WTC11 (cell line): ENCODE results near the gene CHTF18. TPM values are rescaled to one million over a fixed set of nuclear protein-coding genes. Genes with fewer than 3 reads are reported as not detected.
"Not testable (repeated sequence)": the region's sequence is repeated elsewhere in the genome, so short reads cannot be mapped to it uniquely, and the experiment has no call there.

Experiments
- ATAC-seq: fragments of 200-7000 bp; cut with Tn5 transposase; 2 replicates; pipeline ENCODE4 v1.10.0; 2021; ENCODE audit warnings: mild to moderate bottlenecking, moderate library complexity
- CTCF ChIA-PET: fragments of 300-600 bp; sonication (Branson Sonifier 250); formaldehyde crosslinking; loops from one replicate; lab custom pipeline; 2021; ENCODE audit warnings: antibody characterized with exemption; lab: Charles Lee
- POLR2A ChIA-PET: fragments of 350-600 bp; sonication (Branson Sonifier 250); formaldehyde crosslinking; loops from one replicate; lab custom pipeline; 2021; ENCODE audit warnings: antibody characterized with exemption; lab: Charles Lee
- DNase-seq: peaks from one replicate; pipeline ENCODE4 v3.0.0; 2021; ENCODE audit warnings: low spot score
- H3K27ac Mint-ChIP-seq: 2 replicates; pipeline ENCODE4 v1.8.0; 2021; ENCODE audit warnings: mixed read lengths
- H3K27me3 Mint-ChIP-seq: 2 replicates; pipeline ENCODE4 v1.8.0; 2021; ENCODE audit warnings: low read depth, mild to moderate bottlenecking, moderate library complexity, mixed read lengths
- H3K36me3 Mint-ChIP-seq: 2 replicates; pipeline ENCODE4 v1.8.0; 2021; ENCODE audit warnings: mixed read lengths
- H3K4me1 Mint-ChIP-seq: 2 replicates; pipeline ENCODE4 v1.8.0; 2022; ENCODE audit warnings: mixed read lengths
- H3K4me3 Mint-ChIP-seq: 2 replicates; pipeline ENCODE4 v1.8.0; 2021; ENCODE audit warnings: mild to moderate bottlenecking, moderate library complexity, mixed read lengths
- H3K9me3 Mint-ChIP-seq: 2 replicates; pipeline ENCODE4 v1.8.0; 2021; ENCODE audit warnings: mixed read lengths
- CREB1 ChIP-seq: sonication (generic); formaldehyde crosslinking; IDR thresholded peaks from 2 replicates; pipeline ENCODE4 v1.8.0; 2023; ENCODE audit warnings: mild to moderate bottlenecking, missing genetic modification reagents
- CTCF ChIP-seq: fragments of 200-600 bp; IDR thresholded peaks from 2 replicates; pipeline ENCODE4 v1.8.0; 2022; ENCODE audit warnings: antibody characterized with exemption
- E2F1 ChIP-seq: sonication (generic); formaldehyde crosslinking; IDR thresholded peaks from 2 replicates; pipeline ENCODE4 v1.8.0; 2022; ENCODE audit warnings: mild to moderate bottlenecking, missing genetic modification reagents
- ETV6 ChIP-seq: sonication (generic); formaldehyde crosslinking; IDR thresholded peaks from 2 replicates; pipeline ENCODE4 v1.8.1; 2022; ENCODE audit warnings: mild to moderate bottlenecking, missing genetic modification reagents
- FOXJ3 ChIP-seq: sonication (generic); formaldehyde crosslinking; IDR thresholded peaks from 2 replicates; pipeline ENCODE4 v1.9.0; 2021; ENCODE audit warnings: missing genetic modification reagents, mild to moderate bottlenecking, borderline replicate concordance
- FOXP1 ChIP-seq: sonication (generic); formaldehyde crosslinking; IDR thresholded peaks from 2 replicates; pipeline ENCODE4 v1.8.0; 2022; ENCODE audit warnings: missing genetic modification reagents, mild to moderate bottlenecking, moderate library complexity, borderline replicate concordance
- HMGXB4 ChIP-seq: sonication (generic); formaldehyde crosslinking; IDR thresholded peaks from 2 replicates; pipeline ENCODE4 v1.8.1; 2023; ENCODE audit warnings: mild to moderate bottlenecking, moderate library complexity, missing genetic modification reagents
- IRF1 ChIP-seq: sonication (generic); formaldehyde crosslinking; IDR thresholded peaks from 2 replicates; pipeline ENCODE4 v1.8.0; 2023; ENCODE audit warnings: missing genetic modification reagents
- JAZF1 ChIP-seq: fragments of 250-450 bp; sonication (Bioruptor Pico); IDR thresholded peaks from 2 replicates; pipeline ENCODE4 v1.9.0; 2021; ENCODE audit warnings: moderate library complexity, mild to moderate bottlenecking, inconsistent platforms
- JUN ChIP-seq: sonication (generic); formaldehyde crosslinking; IDR thresholded peaks from 2 replicates; pipeline ENCODE4 v1.8.0; 2023; ENCODE audit warnings: mild to moderate bottlenecking, missing genetic modification reagents
- MAX ChIP-seq: sonication (generic); formaldehyde crosslinking; IDR thresholded peaks from 2 replicates; pipeline ENCODE4 v1.8.0; 2022; ENCODE audit warnings: mild to moderate bottlenecking, missing genetic modification reagents
- MLX ChIP-seq: sonication (generic); formaldehyde crosslinking; IDR thresholded peaks from 2 replicates; pipeline ENCODE4 v1.8.1; 2023; ENCODE audit warnings: mild to moderate bottlenecking, missing genetic modification reagents, moderate library complexity
- NFYB ChIP-seq: sonication (generic); formaldehyde crosslinking; conservative IDR thresholded peaks from 2 replicates; pipeline ENCODE4 v1.8.0; 2022; ENCODE audit warnings: low read depth, missing genetic modification reagents
- PREB ChIP-seq: sonication (generic); formaldehyde crosslinking; IDR thresholded peaks from 2 replicates; pipeline ENCODE4 v1.8.1; 2022; ENCODE audit warnings: mild to moderate bottlenecking, missing genetic modification reagents, moderate library complexity, borderline replicate concordance
- SMAD4 ChIP-seq: sonication (generic); formaldehyde crosslinking; IDR thresholded peaks from 2 replicates; pipeline ENCODE4 v1.8.0; 2022; ENCODE audit warnings: mild to moderate bottlenecking, missing genetic modification reagents
- SOX15 ChIP-seq: fragments of 250-450 bp; sonication (Bioruptor Pico); IDR thresholded peaks from 2 replicates; pipeline ENCODE4 v1.9.0; 2021; ENCODE audit warnings: mild to moderate bottlenecking
- TEAD1 ChIP-seq: sonication (generic); formaldehyde crosslinking; IDR thresholded peaks from 2 replicates; pipeline ENCODE4 v1.8.0; 2022; ENCODE audit warnings: mild to moderate bottlenecking, missing genetic modification reagents
- USF2 ChIP-seq: sonication (generic); formaldehyde crosslinking; IDR thresholded peaks from 2 replicates; pipeline ENCODE4 v1.8.1; 2023; ENCODE audit warnings: mild to moderate bottlenecking, missing genetic modification reagents, moderate library complexity
- ZBTB43 ChIP-seq: sonication (generic); formaldehyde crosslinking; IDR thresholded peaks from 2 replicates; pipeline ENCODE4 v1.8.1; 2023; ENCODE audit warnings: mild to moderate bottlenecking, missing genetic modification reagents
- ZNF416 ChIP-seq: fragments of 250-450 bp; sonication (Bioruptor Pico); IDR thresholded peaks from 2 replicates; pipeline ENCODE4 v1.9.0; 2021; ENCODE audit warnings: mild to moderate bottlenecking, inconsistent platforms
- total RNA-seq: library from RNA; stranded (reverse); gene quantifications from 3 replicates; pipeline ENCODE4 v1.2.3, GENCODE V29; 2021

Gene CHTF18
- total RNA-seq, 1 experiment from 2014 or later: 183 TPM

- ChIA-PET POLR2A (no interaction called here), CTCF (no interaction called here)
- ATAC-seq: no peak
- peaks cover 17% of the 10 kb centered on the region for H3K9me3 Mint-ChIP-seq
- peaks cover 11% of the 10 kb centered on the region for H3K27me3 Mint-ChIP-seq
- no peak for DNase-seq
- H3K4me1 Mint-ChIP-seq: no peaks in the 10 kb centered on the region
- no peak overlapping the region for H3K27ac Mint-ChIP-seq
- no peak for TF ChIP-seq IRF1 (CRISPR knock-in tag)
- no peak for TF ChIP-seq FOXP1
- no peak for TF ChIP-seq SOX15 (CRISPR knock-in tag)
- no peak for TF ChIP-seq ETV6 (CRISPR knock-in tag)
- no peak for TF ChIP-seq CTCF
- no peak for TF ChIP-seq MAX
- no peak for TF ChIP-seq E2F1 (CRISPR knock-in tag)
- no peak for TF ChIP-seq MLX (CRISPR knock-in tag)
- no peak for TF ChIP-seq ZNF416
- no peak for TF ChIP-seq SMAD4 (CRISPR knock-in tag)
- no peak for TF ChIP-seq HMGXB4 (CRISPR knock-in tag)
- no peak for TF ChIP-seq FOXJ3 (CRISPR knock-in tag)
- TF ChIP-seq JUN (CRISPR knock-in tag): no peak
- TF ChIP-seq CREB1 (CRISPR knock-in tag): no peak
- TF ChIP-seq ZBTB43 (CRISPR knock-in tag): no peak
- no peak for TF ChIP-seq NFYB (CRISPR knock-in tag)
- no peak for TF ChIP-seq JAZF1 (CRISPR knock-in tag)
- TF ChIP-seq USF2 (CRISPR knock-in tag): no peak
- TF ChIP-seq TEAD1: no peak
- TF ChIP-seq PREB (CRISPR knock-in tag): no peak
- peaks cover 9% of the 10 kb centered on the region for H3K36me3 Mint-ChIP-seq
- H3K4me3 Mint-ChIP-seq: no peak overlapping the region
Observed at GRCh38 chr16:836221-836620, 47.8 kb downstream of the CHTF18 start.

GRCh38 chr16:836822-837221, 48.4 kb downstream of the CHTF18 start:
- ATAC-seq, H3K4me3 Mint-ChIP-seq, POLR2A ChIA-PET, CTCF ChIA-PET, DNase-seq, H3K4me1 Mint-ChIP-seq, H3K27ac Mint-ChIP-seq, H3K36me3 Mint-ChIP-seq: not testable (repeated sequence)
- H3K27me3 Mint-ChIP-seq: peaks cover 11% of the 10 kb centered on the region
- peaks cover 17% of the 10 kb centered on the region for H3K9me3 Mint-ChIP-seq
